ENCODE results near the gene PIGBOS1.
"Not testable (repeated sequence)": the region's sequence is repeated elsewhere in the genome, so short reads cannot be mapped to it uniquely, and the experiment has no call there.

PIGBOS1 gene

DNA sequence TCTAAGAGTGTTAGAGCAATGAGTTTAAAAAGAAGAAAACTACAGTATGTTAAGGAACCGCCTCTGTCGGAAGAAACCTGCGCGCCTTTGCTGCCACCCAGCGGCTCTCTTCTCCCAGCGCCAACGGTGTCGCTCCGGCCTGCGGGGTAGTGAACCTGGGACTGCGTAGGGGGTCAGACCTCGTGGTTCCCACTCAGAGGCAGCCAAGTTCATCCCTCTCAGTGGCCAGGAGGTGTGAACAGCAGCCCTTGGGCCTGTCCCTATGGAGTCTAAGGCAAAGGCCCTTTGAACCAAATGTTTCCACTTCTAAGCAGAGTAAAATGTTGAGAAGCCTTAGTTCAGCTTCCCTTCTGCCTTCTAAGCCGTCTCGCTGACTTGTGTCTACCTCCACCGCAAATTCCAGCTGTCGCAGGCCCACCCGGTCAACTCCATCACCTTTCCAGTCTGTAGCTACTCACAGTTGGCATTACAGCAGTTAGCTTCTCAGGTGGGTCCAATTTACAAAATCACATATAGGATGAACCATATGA, 28.3 kb downstream of the PIGBOS1 start:
- peak; percentile 77 for DNase-seq (ENCODE audit: low read depth)

DNA sequence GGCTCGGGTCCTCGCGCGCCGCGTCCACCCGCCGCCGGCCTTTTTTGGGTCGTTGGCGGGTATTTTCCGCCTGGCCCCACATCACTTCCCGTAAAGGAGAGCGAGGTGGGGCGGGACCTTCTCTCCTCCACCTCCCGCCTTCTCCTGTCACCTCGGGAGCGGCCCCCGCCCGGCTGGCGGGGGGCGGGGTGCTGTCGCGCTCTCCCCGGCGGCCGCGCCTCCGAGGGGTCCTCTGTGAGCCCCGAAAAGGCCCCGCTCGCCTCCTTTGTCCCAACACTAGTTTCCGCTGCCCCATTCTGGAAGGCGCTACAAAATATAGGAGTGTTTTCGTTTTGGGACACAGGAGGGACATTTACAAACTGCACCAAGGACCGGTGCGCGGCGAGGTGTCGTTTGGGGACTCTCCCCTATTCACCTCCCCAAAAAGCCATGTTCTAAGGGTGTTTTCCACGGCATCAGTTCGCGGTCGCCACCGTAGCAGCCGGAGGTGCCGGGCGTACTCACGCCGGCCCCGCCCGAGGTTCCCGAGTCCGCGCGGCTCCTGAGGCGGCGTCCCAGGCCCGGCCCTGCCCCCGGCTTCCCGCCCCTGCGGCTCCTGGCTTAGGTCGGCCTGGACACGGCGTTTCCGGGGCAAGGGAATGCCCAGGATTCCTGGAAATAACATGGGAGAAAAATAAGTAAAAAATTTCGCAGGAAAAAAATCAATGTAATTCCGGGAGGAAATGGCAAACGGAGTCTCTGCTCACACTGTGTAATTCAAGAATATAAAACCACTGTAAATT, 29.0 kb downstream of the PIGBOS1 start, which contains the start of gene RAB27A:
TSS of gene RAB27A (minus strand) at position 68 of the 782 bp plus-strand sequence. CDS start 54,879 bp downstream, outside the sequence.
- DNase-seq (ENCODE audit: low read depth): peak; percentile 58

DNA sequence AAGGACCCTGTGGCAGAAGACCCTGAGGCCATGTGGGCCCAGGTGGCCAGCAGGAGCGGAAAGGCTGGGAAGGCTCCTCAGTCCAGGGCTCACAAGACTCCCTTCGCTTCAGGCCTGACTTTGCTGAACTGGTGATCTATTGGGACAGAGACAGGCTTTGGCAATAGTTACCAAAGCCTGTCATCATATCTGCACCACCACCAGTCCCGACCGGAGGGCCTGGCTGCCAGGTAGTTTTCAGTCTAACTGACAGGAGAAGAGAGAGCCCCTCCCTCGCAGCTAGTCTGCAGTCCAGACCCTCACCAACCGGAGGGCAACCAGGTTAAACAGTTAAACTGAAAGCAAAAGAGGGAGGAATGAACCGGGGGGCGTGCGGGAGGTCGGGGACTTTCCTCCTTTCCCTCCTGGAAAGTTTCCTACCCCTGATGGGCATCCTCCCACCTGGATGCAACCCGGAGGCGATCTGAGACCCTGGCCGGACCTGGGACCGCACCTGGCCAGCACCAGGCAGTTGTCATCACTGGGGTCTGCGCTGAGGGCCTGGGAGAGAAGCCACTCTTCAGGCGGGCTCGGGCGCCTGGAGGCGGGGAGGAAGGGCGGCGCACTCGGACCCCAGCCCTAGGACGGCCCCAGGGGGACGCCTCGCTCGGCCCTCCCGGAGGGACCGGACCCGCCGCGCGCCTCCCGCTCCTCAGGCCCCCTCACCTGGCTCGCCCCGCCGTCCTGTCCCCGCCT, 29.7 kb downstream of the PIGBOS1 start:
- DNase-seq (ENCODE audit: low read depth): peak; percentile 12

DNA sequence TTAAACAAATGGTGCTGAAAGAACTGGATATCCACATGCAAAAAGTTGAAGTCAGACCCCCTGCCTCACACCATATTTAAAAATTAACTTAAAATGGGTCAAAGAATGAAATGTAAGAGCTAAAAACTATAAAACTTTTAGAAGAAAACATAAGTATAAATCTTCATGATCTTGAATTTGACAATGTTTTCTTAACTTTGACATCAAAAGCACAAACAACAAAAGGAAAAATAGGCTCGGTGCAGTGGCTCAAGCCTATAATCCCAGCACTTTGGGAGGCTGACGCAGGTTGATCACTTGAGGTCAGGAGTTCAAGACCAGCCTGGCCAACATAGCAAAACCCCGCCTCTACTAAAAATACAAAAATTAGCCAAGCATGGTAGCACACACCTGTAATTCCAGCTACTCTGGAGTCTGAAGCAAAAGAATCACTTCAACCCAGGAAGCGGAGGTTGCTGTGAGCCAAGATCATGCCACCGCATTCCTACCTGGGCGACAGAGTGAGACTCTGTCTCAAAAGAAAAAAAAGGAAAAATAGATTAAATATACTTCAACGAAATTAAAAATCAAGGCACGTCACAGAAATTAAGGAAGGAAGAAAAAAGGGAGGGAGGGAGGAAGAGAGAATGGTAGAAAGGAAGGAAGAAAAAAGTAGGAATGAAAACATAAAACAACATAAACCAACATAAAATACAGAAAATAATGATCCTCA, 30.8 kb downstream of the PIGBOS1 start:
- no peak for DNase-seq (ENCODE audit: low read depth)

DNA sequence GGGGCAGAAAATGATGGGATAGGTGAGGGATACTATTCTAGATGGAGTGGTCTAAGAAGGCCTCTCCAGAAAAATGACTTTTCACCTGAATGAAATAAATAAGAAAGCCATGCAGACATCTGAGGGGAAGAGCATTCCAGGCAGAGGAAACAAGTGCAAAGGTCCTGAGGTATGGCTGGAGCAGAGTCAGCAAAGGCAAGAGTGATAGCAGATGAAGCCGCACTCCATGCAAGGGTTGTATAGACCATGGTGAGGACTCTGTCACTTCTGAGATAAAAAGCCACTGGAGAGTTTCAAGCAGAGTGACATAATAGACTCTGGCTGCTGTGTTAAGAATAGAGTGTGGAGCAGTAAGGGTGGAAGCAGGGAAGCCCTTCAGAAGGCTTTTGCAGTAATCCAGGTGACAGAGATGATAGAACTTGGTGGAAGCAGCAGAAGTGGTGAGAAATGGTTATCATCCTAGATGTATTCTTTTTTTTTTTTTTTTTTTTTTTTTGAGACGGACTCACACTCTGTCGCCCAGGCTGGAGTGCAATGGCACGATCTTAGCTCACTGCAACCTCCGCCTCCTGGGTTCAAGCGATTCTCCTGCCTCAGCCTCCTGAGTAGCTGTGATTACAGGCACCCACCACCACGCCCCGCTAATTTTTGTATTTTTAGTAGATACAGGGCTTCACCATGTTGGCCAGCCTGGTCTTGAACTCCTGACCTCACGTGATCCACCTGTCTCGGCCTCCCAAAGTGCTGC, 32.3 kb downstream of the PIGBOS1 start:
- not testable (repeated sequence) for DNase-seq (ENCODE audit: low read depth)

DNA sequence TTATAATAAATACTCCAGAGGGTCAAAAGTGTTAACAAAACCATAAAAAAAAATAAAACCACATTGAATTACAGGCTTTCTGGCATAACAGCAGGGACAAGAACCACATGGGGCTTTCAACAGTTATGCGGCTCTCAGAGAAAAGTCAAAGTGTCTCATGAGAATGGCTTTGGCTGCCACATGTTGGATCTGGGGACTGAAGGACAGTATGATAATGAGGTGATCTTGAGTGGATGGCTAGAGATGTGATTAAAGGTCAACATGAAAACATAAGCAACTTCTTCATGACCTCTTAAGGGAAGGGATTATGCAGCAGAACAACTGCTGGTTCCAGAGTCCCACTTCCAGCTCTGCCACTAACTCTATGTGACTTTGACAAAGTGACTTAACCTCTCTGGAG, 34.5 kb downstream of the PIGBOS1 start:
- no peak for DNase-seq (ENCODE audit: low read depth)

DNA sequence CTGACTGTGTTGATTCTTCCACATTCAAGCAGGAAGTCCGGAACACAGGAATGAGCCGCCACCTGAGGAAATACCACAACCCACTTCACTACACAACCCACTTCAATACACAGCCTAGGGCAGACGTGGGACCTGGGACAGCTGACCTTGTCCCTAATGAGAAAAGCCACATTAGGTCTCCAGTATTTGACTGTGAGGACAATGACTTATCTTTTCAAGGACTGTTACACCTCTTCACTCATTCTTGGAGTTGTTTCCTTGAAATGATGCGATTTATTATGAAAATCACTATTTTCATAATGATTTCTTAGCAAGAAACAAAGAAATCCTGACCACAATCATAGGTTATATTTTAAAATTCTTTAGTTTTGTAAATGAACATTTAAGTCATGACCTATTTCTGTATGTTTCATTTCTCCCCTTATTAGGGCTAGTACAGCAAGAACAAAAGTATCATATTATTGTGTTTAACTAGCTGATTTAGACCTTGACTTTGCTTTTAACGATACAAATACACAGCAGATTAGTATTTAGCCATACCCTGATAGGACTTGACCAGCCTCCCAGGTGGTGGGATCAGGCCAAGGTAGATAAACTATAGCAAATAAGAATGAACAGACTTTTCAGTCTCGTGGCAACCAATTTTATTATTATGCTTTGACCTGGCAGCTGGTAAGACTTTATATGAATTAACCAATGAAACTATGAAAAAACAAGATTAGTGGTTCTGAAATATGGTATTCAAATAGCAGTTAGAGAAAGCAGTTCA, 35.4 kb downstream of the PIGBOS1 start:
- no peak for DNase-seq (ENCODE audit: low read depth)

DNA sequence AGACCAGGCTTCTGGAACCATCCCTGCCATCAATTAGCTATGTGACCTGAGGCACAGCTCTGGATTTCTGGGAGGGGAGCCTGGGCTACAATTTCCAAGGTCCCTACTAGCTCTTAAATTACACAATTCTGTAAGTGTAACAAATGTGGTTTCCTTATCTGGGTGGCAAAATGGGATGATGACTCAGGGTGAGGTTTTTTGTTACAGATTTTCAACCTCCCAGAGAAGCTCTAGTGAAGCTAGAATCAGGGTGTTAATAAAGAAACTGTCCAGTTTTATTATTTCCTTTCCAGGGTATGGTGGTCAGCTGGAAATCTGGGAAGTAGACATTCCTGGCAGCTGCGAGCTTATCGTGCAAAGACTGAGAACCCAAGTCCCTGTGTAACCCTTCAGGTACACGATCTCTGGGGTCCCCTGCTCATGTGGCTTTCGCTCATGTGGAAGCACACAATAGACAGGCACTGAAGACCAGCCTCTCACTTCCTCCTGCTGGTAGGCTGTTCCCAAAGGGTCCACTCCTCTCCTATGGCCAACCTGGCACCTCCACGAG, 36.6 kb downstream of the PIGBOS1 start:
- no peak for DNase-seq (ENCODE audit: low read depth)

DNA sequence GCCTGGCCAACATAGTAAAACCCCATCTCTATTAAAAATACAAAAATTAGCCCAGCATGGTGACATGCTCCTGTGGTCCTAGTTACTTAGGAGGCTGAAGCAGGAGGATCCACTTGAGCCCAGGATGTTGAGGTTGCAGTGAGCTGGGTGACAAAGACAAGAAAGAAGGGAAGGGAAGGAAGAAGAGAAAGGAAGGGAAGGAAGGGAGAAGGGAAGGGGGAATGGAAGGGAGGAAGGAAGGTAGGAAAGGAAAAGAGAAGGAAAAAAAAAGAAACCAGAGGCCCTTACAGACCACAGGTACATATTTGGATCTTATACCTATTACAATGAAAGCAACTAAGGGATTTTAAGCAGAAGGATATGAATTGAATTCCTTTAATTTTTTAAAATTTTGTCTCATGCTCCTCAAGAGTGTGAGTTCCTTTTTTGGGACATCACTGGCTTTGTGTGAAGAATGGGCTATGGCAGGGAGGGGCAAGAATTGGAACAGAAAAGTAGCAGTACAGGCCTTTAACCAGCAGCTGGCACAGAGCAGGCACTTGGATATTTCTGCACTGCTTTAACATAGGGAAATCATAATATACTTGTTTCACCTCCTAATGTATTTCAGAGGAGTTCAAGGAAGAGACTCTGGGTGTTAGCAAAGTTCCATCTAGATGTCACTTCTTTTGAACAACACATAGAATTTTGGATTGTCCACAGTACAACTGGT, 37.2 kb downstream of the PIGBOS1 start:
- DNase-seq (ENCODE audit: low read depth): no peak

DNA sequence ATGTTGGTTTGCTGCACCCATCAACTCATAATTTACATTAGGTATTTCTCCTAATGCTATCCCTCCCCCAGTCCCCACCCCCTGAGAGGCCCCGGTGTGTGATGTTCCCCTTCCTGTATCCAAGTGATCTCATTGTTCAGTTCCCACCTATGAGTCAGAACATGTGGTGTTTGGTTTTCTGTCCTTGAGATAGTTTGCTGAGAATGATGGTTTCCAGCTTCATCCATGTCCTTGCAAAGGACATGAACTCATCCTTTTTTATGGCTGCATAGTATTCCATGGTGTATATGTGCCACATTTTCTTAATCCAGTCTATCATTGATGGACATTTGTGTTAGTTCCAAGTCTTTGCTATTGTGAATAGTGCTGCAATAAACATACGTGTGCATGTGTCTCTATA, 38.3 kb downstream of the PIGBOS1 start:
- DNase-seq (ENCODE audit: low read depth): not testable (repeated sequence)

DNA sequence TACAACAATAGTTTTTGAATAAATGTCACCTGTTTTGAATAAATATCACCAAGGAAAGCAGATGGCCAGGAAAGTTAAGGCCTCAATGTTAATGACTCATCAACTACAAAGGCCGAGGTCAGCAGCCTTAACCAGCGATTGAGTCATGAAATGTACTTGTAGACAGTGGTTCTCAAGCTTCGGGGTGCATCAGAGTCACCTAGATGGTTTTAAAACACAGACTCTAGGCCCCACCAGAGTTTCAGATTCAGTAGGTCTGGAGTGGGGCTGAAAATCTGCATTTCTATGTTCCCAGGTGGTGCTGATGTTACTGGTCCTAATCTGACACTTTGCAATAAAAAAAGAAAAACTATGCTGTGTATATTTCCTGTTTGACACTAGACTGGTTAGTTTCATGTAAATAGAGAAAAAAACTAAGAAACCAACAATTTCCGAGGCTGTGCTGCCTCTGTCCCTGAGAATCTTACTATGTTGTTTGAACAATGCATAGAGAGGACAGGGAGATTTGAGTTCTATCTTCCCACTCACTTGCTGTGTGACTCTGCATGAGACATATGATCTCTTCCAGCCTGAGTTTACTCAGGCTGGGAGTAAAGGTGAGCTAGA, 39.1 kb downstream of the PIGBOS1 start:
- no peak for DNase-seq (ENCODE audit: low read depth)

DNA sequence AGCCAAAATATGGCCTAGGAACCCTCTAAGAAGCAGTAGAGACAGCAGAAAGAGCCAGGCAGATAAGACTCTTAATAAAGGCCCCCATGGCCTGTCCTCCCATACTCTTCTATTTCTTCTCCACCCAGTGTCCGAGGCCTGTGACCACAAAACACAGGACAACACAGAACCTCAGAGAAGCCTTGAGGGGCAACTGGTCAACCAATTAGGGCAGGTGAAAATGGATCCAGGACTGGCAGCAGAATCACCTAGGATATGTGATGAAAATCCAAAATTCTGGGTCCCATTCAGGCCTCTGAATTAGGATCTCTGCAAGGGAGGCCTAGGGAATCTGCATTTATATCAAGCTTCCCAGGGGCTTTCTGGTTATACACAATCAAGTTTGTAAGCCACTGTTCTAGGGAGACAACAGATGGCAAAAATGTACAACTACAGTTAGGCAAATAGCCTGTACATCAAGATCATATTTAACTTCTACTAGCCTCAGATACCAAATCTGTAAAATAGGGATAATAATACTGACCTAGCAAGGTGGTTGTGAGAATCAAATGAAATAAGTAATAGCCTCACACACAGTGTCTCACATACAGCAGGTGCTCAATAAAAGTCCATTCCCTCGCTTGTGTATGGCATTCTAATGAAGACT, 39.7 kb downstream of the PIGBOS1 start:
- DNase-seq (ENCODE audit: low read depth): no peak

DNA sequence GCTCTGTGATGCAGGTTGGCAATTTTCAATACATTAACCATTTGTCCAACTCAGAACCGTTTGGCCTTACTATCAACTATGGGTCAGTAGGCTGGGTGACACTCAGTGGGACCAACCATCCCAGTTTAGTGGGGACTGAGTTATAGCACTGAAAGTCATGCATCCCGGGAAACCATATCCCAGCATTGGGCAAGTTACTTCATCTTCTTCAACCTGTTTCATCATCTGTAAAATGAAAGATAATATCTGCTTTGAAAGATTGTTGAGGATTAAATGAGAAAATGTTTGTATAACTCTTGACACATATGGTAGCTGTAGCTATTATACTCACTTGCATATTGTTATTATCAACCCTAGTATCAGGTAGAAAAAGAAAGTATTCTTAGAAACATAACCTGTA, 41.2 kb downstream of the PIGBOS1 start:
- DNase-seq (ENCODE audit: low read depth): no peak

DNA sequence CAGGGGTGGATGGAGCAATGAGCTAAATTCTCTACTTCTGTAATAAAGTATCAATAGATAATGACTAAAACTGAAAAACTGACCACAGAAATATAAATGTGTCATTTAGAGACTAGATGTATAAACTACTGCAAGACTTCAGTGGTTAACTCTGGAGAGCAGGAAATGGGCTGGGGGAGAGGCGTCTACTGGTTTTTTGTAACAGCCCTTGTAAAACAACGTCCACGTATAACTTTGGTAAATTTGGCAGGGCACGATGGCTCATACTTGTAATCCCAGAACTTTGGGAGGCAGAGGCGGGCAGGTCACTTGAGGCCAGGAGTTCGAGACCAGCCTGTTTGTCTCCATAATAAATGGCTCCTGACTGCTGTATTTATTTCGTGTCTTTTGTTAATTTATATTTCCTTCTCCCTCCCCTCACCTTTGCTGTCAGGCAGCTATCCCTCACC, 41.8 kb downstream of the PIGBOS1 start:
- DNase-seq (ENCODE audit: low read depth): no peak

DNA sequence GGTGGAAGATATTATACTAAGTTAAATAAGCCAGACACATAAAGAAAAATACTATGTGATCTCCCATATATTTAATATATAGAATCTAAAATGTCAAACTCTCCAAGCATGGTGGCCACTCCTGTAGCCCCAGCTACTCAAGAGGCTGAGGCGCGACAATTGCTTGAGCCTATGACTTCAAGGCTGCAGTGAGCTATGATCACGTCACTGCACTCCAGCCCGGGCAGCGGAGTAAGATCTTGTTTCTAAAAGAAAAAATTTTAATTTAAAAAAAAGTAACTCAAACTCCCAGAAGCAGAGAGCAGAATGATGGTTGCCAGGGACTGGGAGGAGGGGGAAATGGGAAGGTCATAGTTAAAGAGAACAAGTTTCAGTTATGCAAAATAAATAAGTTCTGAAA, 42.6 kb downstream of the PIGBOS1 start:
- DNase-seq (ENCODE audit: low read depth): no peak

DNA sequence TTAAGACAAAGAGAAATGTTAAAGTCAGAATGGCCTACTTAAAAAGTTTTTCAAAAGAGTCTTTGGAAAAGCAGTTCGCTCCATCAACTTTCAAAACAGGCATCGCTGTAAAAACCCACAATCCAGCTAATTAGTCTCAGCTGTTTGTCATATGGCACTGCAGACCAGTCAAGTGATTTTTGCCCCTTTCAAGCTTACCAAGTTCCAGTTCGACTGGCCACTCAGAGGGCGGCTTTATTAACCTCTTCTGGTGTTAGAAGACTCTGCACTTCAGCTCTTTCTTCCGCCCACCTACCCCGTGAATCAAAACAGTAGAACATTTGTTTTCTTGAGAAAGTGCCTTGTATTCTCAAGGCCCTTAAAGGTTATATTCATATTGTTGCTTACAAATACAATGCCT, 48.6 kb downstream of the PIGBOS1 start:
- no peak for DNase-seq (ENCODE audit: low read depth)

DNA sequence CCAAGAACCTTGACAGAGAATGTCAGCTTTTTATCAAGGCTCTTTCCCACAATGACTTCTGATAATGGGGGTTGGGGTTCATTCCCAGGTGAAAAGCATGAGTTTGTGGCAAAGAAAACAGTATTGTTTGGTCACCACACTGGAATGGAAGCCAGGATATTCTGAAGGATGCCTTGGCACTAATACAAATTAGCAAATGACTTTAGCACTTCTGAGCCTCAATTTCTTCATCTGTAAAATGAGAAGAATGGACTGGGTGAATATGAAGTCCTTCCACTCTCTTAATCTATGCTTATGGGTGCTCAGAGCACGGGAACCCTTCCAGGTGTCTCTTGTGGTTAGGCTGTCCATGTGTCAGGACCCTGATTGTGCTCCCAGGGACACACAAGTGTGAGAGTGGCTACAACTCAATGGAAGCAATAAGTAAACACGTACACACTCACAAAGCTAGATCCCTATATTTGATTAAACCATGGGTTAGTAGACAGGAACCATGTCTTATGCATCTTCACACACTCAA, 50.7 kb downstream of the PIGBOS1 start:
- DNase-seq (ENCODE audit: low read depth): no peak

DNA sequence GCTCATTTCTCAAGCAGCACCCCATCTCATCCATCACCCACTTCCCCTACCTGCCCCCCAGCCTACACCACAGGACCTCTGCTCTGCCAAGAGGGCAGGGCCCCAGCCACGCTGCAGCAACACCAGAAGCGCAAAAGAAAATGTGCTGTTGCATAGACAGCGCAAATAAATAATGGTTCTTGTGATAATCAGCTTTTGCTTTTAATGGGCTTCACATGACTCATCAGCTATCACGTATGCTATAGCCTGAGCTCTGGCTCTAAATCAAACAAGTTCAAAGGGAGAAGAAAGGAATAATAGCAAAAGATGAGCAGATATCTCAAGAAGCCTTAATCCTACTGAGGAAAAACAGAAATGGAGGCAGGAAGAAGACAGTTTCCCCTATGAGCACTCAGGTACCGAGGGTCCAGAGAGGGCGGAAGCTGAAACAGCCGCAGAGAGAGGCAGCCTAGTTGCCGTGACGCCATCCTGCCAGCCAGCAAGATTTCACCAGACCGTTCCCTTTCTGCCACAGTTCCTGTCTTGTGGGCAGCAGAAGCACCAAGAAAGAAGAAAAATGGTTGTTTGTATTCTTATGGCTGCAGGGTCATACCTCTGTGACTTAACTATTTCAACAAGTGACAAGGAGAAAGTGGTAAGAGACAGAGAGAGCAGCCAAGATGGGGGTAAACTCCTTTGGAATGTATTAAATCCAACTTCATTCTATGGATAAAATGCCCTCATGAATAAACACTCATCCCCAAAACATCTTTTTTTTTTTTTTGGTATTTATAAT, 51.3 kb downstream of the PIGBOS1 start:
- peak; percentile 50 for DNase-seq (ENCODE audit: low read depth)

Data from activated T-cell treated with anti-CD3 and anti-CD28 coated beads for 1 hour (primary cell).